ENCODE results near the gene AOC3. TPM values are rescaled to one million over a fixed set of nuclear protein-coding genes. Genes with fewer than 3 reads are reported as not detected.

The AOC3 gene
- total and polyA plus RNA-seq, 2 of the 13 experiments (the other 11 are each of a cell fraction or from before 2014, with no cell fraction given) = 8.7 to 51.7 TPM

DNA sequence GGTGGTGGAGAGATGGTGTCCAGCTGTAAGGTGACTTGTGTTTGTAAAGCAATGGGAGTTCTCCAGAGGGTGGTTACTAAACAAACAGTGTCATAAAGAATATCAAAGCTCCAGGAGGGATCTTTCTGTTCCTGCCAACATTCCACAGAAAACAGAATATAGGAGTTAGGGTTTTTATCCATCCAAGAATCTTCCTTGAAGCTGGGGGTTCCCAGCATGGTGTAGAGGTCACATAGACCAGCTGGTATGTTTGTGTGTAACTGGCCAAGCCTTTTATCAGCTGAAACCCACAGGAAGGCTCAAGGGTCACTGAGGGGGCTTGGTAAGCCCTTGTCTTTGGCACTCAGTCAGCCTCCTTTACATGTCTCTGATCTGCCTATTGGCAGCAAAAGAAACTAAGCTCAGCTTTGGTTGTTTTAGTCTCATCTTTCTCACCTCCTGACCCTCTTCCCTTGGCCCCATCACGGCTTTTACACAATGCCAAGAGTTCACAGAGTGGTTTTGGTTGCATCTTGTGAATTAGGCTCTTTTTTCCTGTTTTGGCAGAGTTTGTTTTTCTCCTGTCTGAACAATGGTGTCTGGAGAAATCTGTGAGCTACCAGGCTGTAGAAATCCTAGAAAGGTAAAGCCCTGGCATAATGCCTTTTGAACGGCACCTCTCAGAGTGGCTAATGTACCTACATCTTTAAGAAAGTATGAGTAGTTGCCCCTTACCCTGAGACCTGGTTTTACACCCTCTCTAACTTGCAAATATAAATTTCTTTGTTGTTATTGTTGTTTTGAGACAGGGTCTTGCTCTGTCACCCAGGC, 47.7 kb upstream of the AOC3 start (continued):
- no peak for TF ChIP-seq ZFP62 (CRISPR knock-in tag; IDR thresholded peaks at IDR 0.05)
- TF ChIP-seq KLF6 (CRISPR knock-in tag; IDR thresholded peaks at IDR 0.05) = no peak
- TF ChIP-seq ZNF619 (CRISPR knock-in tag; IDR thresholded peaks at IDR 0.05) = no peak
- TF ChIP-seq ZNF253 (CRISPR knock-in tag; IDR thresholded peaks at IDR 0.05; ENCODE audit: borderline replicate concordance) = no peak
- TF ChIP-seq REPIN1 (CRISPR knock-in tag; IDR thresholded peaks at IDR 0.05; ENCODE audit: borderline replicate concordance, low read depth) = peak; percentile 59; the same call in 1 of the 2 replicates
- TF ChIP-seq, protein P1, sequence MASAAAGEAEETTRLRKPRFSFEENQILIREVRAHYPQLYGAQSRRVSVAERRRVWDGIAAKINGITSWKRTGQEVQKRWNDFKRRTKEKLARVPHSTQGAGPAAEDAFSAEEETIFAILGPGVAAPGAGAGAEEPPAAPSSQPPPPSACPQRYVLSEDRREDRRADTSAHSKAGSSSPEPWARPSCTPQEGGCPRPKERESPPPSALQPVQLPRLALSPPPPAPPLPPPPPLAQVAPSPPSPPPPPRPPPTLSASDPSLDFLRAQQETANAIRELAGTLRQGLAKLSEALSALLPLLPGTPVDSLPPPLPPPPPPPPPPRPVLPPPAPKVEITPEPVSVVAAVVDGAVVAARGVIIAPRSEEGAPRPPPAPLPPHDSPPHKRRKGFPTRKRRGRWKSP (CRISPR knock-in tag; IDR thresholded peaks at IDR 0.05) = no peak
- TF ChIP-seq MTA1 (CRISPR knock-in tag; IDR thresholded peaks at IDR 0.05; ENCODE audit: borderline replicate concordance) = no peak
- 0 out of 2 replicates have a peak, but pooled peaks have one; percentile 20 for TF ChIP-seq ZNF350 (CRISPR knock-in tag; IDR thresholded peaks at IDR 0.05; ENCODE audit: borderline replicate concordance, low read depth)
- no peak for TF ChIP-seq ZNF746 (CRISPR knock-in tag; IDR thresholded peaks at IDR 0.05)
- no peak; the same call in 1 of the 2 replicates for TF ChIP-seq ELF1 (CRISPR knock-in tag; IDR thresholded peaks at IDR 0.05)
- TF ChIP-seq HOMEZ (CRISPR knock-in tag; IDR thresholded peaks at IDR 0.05; ENCODE audit: low read depth) = no peak
- TF ChIP-seq GPN1 (CRISPR knock-in tag; IDR thresholded peaks at IDR 0.05; ENCODE audit: borderline replicate concordance) = no peak
- no peak for TF ChIP-seq MXD4 (CRISPR knock-in tag; IDR thresholded peaks at IDR 0.05)
- TF ChIP-seq MLXIP (CRISPR knock-in tag; IDR thresholded peaks at IDR 0.05; ENCODE audit: borderline replicate concordance) = no peak
- TF ChIP-seq ATF7 (IDR thresholded peaks at IDR 0.05) = no peak
- no peak for TF ChIP-seq ATF7 (CRISPR knock-in tag; IDR thresholded peaks at IDR 0.05)
- TF ChIP-seq GATAD1 (CRISPR knock-in tag; IDR thresholded peaks at IDR 0.05) = no peak
- TF ChIP-seq ZNF326 (CRISPR knock-in tag; IDR thresholded peaks at IDR 0.05; ENCODE audit: borderline replicate concordance) = no peak
- TF ChIP-seq ZNF101 (CRISPR knock-in tag; IDR thresholded peaks at IDR 0.05; ENCODE audit: borderline replicate concordance, low read depth) = no peak
- no peak for TF ChIP-seq ZNF652 (CRISPR knock-in tag; IDR thresholded peaks at IDR 0.05; ENCODE audit: borderline replicate concordance, low read depth)
- TF ChIP-seq ZNF841 (CRISPR knock-in tag; IDR thresholded peaks at IDR 0.05; ENCODE audit: borderline replicate concordance) = no peak
- TF ChIP-seq MIER2 (CRISPR knock-in tag; IDR thresholded peaks at IDR 0.05) = peak; percentile 10; the same call in 1 of the 2 replicates
- TF ChIP-seq MTA3 (CRISPR knock-in tag; IDR thresholded peaks at IDR 0.05) = no peak
- TF ChIP-seq ZNF143 (CRISPR knock-in tag; IDR thresholded peaks at IDR 0.05) = no peak
- TF ChIP-seq MTF1 (CRISPR knock-in tag; IDR thresholded peaks at IDR 0.05) = no peak
- TF ChIP-seq ZSCAN30 (CRISPR knock-in tag; IDR thresholded peaks at IDR 0.05) = no peak
- TF ChIP-seq SPEN (CRISPR knock-in tag; IDR thresholded peaks at IDR 0.05; ENCODE audit: low read depth) = no peak
- TF ChIP-seq MED1 (CRISPR knock-in tag; IDR thresholded peaks at IDR 0.05) = peak; percentile 67

Data from HepG2 (cell line).